Trophoblast cell (in vitro differentiated cells and primary cell): Measurements from ENCODE around the gene MDM1.

Experiments
- DNase-seq, 2 donors: peaks; one replicate each; pipeline ENCODE4 v3.0.0-alpha.2; 2016
- H2AFZ ChIP-seq: 2 replicates; pipeline ENCODE4 v1.6.1; 2013; ENCODE audit warnings: low read length, moderate library complexity, mild to moderate bottlenecking; ENCODE audit not compliant: insufficient read depth, poor library complexity
- H2AK5ac ChIP-seq: 2 replicates; pipeline ENCODE4 v1.6.1; 2013; ENCODE audit warnings: mild to moderate bottlenecking, low read length
- H2BK120ac ChIP-seq: 2 replicates; pipeline ENCODE4 v1.6.1; 2013; ENCODE audit warnings: low read length, mild to moderate bottlenecking, moderate library complexity; ENCODE audit not compliant: insufficient read depth, poor library complexity
- H2BK12ac ChIP-seq: 2 replicates; pipeline ENCODE4 v1.6.1; 2013; ENCODE audit warnings: mild to moderate bottlenecking, low read length, moderate library complexity
- H2BK5ac ChIP-seq: 2 replicates; pipeline ENCODE4 v1.6.1; 2013; ENCODE audit warnings: low read length, low read depth, moderate library complexity, mild to moderate bottlenecking; ENCODE audit not compliant: poor library complexity
- H3K14ac ChIP-seq: 2 replicates; pipeline ENCODE4 v1.6.1; 2013; ENCODE audit warnings: mild to moderate bottlenecking, low read length
- H3K18ac ChIP-seq: 2 replicates; pipeline ENCODE4 v1.6.1; 2013; ENCODE audit warnings: mild to moderate bottlenecking, low read length
- H3K23ac ChIP-seq: 2 replicates; pipeline ENCODE4 v1.6.1; 2013; ENCODE audit warnings: low read length
- H3K27ac ChIP-seq: 2 replicates; pipeline ENCODE4 v1.5.1; 2013; ENCODE audit warnings: low read depth, mild to moderate bottlenecking, inconsistent platforms, low read length, moderate library complexity
- H3K27me3 ChIP-seq: 2 replicates; pipeline ENCODE4 v1.6.1; 2013; ENCODE audit warnings: inconsistent platforms, mild to moderate bottlenecking, low read length, moderate library complexity; ENCODE audit not compliant: insufficient read depth
- H3K36me3 ChIP-seq, 2 experiments: 1 replicate in 1 of 2; 2 replicates in 1 of 2; pipeline ENCODE4 v1.6.1; 2013; ENCODE audit warnings: low read length in 2 of 2, mild to moderate bottlenecking in 2 of 2, moderate library complexity in 1 of 2; ENCODE audit not compliant: insufficient read depth in 2 of 2, control insufficient read depth in 1 of 2
- H3K4ac ChIP-seq: 2 replicates; pipeline ENCODE4 v1.6.1; 2013; ENCODE audit warnings: low read depth, mild to moderate bottlenecking, low read length, moderate library complexity
- H3K4me1 ChIP-seq, 2 experiments: 1 replicate in 1 of 2; 2 replicates in 1 of 2; pipeline ENCODE4 v1.6.1; 2013; ENCODE audit warnings: low read length in 2 of 2, mild to moderate bottlenecking in 2 of 2, moderate library complexity in 1 of 2; ENCODE audit not compliant: insufficient read depth in 2 of 2, control insufficient read depth in 1 of 2
- H3K4me2 ChIP-seq: 2 replicates; pipeline ENCODE4 v1.6.1; 2013; ENCODE audit warnings: inconsistent platforms, mild to moderate bottlenecking, low read length, moderate library complexity
- H3K4me3 ChIP-seq: 2 replicates; pipeline ENCODE4 v1.5.1; 2013; ENCODE audit warnings: mild to moderate bottlenecking, low read depth, low read length, inconsistent platforms
- H3K79me1 ChIP-seq: one replicate; pipeline ENCODE4 v1.6.1; 2013; ENCODE audit warnings: low read length
- H3K79me2 ChIP-seq: 2 replicates; pipeline ENCODE4 v1.6.1; 2013; ENCODE audit warnings: low read length, mild to moderate bottlenecking; ENCODE audit not compliant: control insufficient read depth, insufficient read depth, poor library complexity
- H3K9ac ChIP-seq: 2 replicates; pipeline ENCODE4 v1.6.1; 2013; ENCODE audit warnings: mild to moderate bottlenecking, low read length
- H3K9me3 ChIP-seq: 2 replicates; pipeline ENCODE4 v1.6.1; 2013; ENCODE audit warnings: low read depth, mild to moderate bottlenecking, control low read depth, inconsistent platforms, low read length; ENCODE audit not compliant: insufficient read depth
- H4K12ac ChIP-seq: 2 replicates; pipeline ENCODE4 v1.6.1; 2013; ENCODE audit warnings: low read depth, mild to moderate bottlenecking, low read length, moderate library complexity
- H4K8ac ChIP-seq: 2 replicates; pipeline ENCODE4 v1.6.1; 2013; ENCODE audit warnings: low read depth, mild to moderate bottlenecking, low read length, moderate library complexity
- H4K91ac ChIP-seq: one replicate; pipeline ENCODE4 v1.6.1; 2013; ENCODE audit warnings: low read depth, mild to moderate bottlenecking, low read length, moderate library complexity
- WGBS: extraction: QIAGEN DNeasy Blood & Tissue Kit; methylation state at CpG from one replicate; pipeline ENCODE4 v1.1.7; 2013; ENCODE audit warnings: missing lambda C conversion rate; ENCODE audit not compliant: insufficient read length, insufficient coverage; ENCODE audit errors: extremely low coverage; 5-methylcytosine and 5-hydroxymethylcytosine counted together

Gene MDM1

DNA sequence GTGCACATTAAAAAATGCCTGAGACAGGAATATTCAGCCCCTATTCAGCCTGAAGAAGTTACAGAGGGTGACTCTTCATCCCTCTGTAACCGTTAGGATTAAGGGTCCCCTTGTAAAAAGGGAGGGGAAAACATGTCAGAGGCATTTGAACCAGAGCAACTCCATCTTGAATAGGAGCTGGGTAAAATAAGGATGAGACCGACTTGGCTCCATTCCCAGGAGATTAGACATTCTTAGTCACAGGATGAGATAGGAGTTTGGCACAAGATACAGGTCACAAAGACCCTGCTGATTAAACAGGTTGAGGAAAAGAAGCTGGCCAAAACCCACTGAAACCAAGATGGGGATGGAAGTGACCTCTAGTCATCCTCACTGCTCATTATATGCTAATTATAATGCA, 19.9 kb upstream of the MDM1 start:
- Histone ChIP-seq H3K9me3 (no peaks in the 10 kb centered on the region), H2BK12ac (no peak overlapping the region), H3K4me3 (no peak overlapping the region), H3K27ac (no peak overlapping the region), H3K14ac (no peak overlapping the region), H4K91ac (no peak overlapping the region), H4K8ac (no peak overlapping the region), H3K18ac (no peak overlapping the region), H2BK120ac (no peak overlapping the region), H3K27me3 (no peaks in the 10 kb centered on the region), H3K4ac (no peak overlapping the region), H2BK5ac (no peak overlapping the region), H3K4me1 (no peaks in the 10 kb centered on the region), H3K36me3 (no peaks in the 10 kb centered on the region), H2AFZ (no peak overlapping the region), H3K4me2 (no peak overlapping the region), H3K9ac (no peak overlapping the region), H3K79me1 (no peaks in the 10 kb centered on the region), H2AK5ac (no peak overlapping the region), H3K23ac (no peak overlapping the region), H4K12ac (no peak overlapping the region), H3K79me2 (no peaks in the 10 kb centered on the region)
- no CpG with 5 or more reads among the region's 2 CpGs for WGBS
- no peak for DNase-seq

DNA sequence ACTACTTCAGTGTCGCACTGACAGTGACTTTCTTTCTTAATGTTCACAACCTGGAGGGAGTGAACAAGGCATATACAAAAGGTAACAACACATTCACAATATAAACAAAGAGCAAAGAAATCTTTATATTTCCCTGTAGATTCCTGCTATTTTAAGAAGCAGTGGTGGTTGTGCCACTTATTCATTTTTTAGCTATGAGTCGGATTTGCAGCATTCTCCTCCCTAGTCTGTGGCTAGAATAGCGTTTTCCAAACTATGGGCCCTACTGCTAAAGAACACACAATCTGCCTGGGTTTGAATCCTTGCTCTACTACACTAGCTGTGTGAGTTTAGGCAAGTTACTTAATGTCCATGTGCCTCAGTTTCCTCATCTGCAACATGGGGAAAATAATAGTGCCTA, 18.6 kb upstream of the MDM1 start:
- H3K79me1 ChIP-seq, result no peaks in the 10 kb centered on the region
- no peaks in the 10 kb centered on the region for H3K79me2 ChIP-seq
- no peak overlapping the region for H3K14ac ChIP-seq
- no peaks in the 10 kb centered on the region for H3K9me3 ChIP-seq
- no peak overlapping the region for H3K27ac ChIP-seq
- no peak overlapping the region for H4K91ac ChIP-seq
- no peak overlapping the region for H2AFZ ChIP-seq
- no peaks in the 10 kb centered on the region for H3K36me3 ChIP-seq
- no CpG with 5 or more reads among the region's 3 CpGs for WGBS
- no peaks in the 10 kb centered on the region for H3K27me3 ChIP-seq
- H4K12ac ChIP-seq, result no peak overlapping the region
- H3K4ac ChIP-seq, result no peak overlapping the region
- peak in 1 of 2 donors; percentile 24 for DNase-seq
- no peak overlapping the region for H2AK5ac ChIP-seq
- no peak overlapping the region for H3K18ac ChIP-seq
- H4K8ac ChIP-seq, result no peak overlapping the region
- H3K4me1 ChIP-seq, result no peaks in the 10 kb centered on the region
- H2BK5ac ChIP-seq, result no peak overlapping the region
- no peak overlapping the region for H3K23ac ChIP-seq
- no peak overlapping the region for H3K4me3 ChIP-seq
- H2BK120ac ChIP-seq, result no peak overlapping the region
- no peak overlapping the region for H2BK12ac ChIP-seq
- H3K9ac ChIP-seq, result no peak overlapping the region
- H3K4me2 ChIP-seq, result no peak overlapping the region

DNA sequence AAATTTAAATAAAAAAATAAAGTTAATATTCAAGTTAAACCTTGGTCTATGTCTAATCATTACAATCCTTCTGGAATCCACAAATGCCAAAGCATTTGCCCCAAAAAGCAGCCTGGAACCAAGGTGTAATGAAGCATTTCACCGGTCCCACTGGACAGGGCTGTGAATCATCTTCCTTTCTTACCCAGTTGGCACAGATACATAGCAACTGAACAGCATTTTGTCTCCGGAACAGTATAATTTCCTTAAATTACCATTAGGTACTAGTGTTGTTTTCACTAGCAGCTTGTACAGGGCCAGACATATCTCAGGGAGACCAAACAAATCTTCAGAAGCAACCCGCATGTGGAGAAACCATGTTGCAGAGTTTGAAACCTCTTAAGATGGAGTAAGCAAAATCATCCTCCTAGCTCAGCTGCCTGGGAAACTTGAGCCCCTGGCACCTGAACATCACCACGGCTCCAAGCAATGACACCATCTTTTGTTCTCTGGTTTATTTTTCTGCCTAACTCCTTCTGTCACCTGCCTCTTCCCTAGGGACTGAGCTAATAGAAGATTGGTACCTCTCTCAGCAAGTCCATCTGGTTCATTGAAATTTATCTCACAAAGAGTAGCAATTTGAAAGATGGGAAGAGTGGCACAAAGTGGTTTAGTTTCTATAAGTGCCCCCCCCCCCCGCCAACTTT, 17.9 kb upstream of the MDM1 start:
- Histone ChIP-seq H3K4me1 (no peaks in the 10 kb centered on the region), H2BK12ac (no peak overlapping the region), H3K9me3 (no peaks in the 10 kb centered on the region), H4K12ac (no peak overlapping the region), H3K14ac (no peak overlapping the region), H3K79me2 (no peaks in the 10 kb centered on the region), H3K4ac (no peak overlapping the region), H3K27me3 (no peaks in the 10 kb centered on the region), H3K79me1 (no peaks in the 10 kb centered on the region), H3K18ac (no peak overlapping the region), H3K9ac (no peak overlapping the region), H2AK5ac (no peak overlapping the region), H4K8ac (no peak overlapping the region), H2BK5ac (no peak overlapping the region), H3K27ac (no peak overlapping the region), H2AFZ (no peak overlapping the region), H3K36me3 (no peaks in the 10 kb centered on the region), H3K4me3 (no peak overlapping the region), H4K91ac (no peak overlapping the region), H3K23ac (no peak overlapping the region), H3K4me2 (no peak overlapping the region), H2BK120ac (no peak overlapping the region)
- WGBS, result no CpG with 5 or more reads among the region's 5 CpGs
- no peak for DNase-seq

DNA sequence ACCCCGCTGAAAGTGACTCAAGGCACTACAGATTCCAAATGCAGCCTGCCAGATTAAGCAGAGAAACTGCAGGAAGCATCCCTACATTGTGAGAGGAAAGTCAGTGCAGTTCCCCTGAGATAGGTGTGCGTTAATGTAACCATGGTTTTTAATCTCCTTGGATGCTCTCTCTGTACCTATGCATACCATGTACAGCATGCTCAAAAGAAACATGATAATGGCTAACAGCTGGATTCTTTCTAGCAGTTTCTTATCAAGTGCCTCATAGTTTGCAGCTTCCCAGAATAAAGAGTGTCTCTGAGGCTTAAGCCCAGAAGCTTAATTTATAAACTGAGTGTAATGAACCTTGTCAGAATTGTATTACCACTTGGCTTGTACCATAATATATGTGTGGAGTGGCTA, 17.1 kb upstream of the MDM1 start:
- no CpG with 5 or more reads among the region's 2 CpGs for WGBS
- Histone ChIP-seq H3K36me3 (no peaks in the 10 kb centered on the region), H3K18ac (no peak overlapping the region), H2BK120ac (no peak overlapping the region), H3K4me1 (no peaks in the 10 kb centered on the region), H4K8ac (no peak overlapping the region), H3K9ac (peak overlapping the region; percentile 34), H2AK5ac (no peak overlapping the region), H3K79me1 (no peaks in the 10 kb centered on the region), H3K4me2 (no peak overlapping the region), H3K27ac (no peak overlapping the region), H3K14ac (no peak overlapping the region), H3K23ac (no peak overlapping the region), H4K12ac (no peak overlapping the region), H3K79me2 (no peaks in the 10 kb centered on the region), H4K91ac (no peak overlapping the region), H3K27me3 (no peaks in the 10 kb centered on the region), H2AFZ (no peak overlapping the region), H3K4ac (no peak overlapping the region), H3K9me3 (no peaks in the 10 kb centered on the region), H2BK12ac (no peak overlapping the region), H2BK5ac (no peak overlapping the region), H3K4me3 (no peak overlapping the region)
- no peak for DNase-seq
